ENCODE data around the gene ERO1B.

- no peak for TF ChIP-seq POLR2AphosphoS5 (IDR thresholded peaks at IDR 0.05)
- TF ChIP-seq CTCF (IDR thresholded peaks at IDR 0.05) = no peak
These were observed 961 bp upstream of the ERO1B start for GRCh38 chr1:236282719-236283118.
